Thyroid gland (tissue), 4 donors: Measurements from ENCODE around the gene ITIH1.

Source experiments
- POLR2A ChIP-seq, 2 donors: fragments of 450-650 bp; IDR thresholded peaks; one replicate each; pipeline ENCODE4 v1.6.1; 2017; ENCODE audit warnings: antibody characterized with exemption in 2 of 2, mild to moderate bottlenecking in 2 of 2, moderate library complexity in 1 of 2
- TF ChIP-seq, protein P1 (sequence below), 6 experiments: fragments of 200-600 bp in 3 of 6; fragments of 450-650 bp in 3 of 6; sonication (generic) in 3 of 6; IDR thresholded peaks; one replicate each; pipeline ENCODE4 v1.5.1; 2016 to 2019; ENCODE audit warnings: antibody characterized with exemption in 6 of 6, mild to moderate bottlenecking in 2 of 6, inconsistent platforms in 1 of 6, moderate library complexity in 1 of 6

DNA sequence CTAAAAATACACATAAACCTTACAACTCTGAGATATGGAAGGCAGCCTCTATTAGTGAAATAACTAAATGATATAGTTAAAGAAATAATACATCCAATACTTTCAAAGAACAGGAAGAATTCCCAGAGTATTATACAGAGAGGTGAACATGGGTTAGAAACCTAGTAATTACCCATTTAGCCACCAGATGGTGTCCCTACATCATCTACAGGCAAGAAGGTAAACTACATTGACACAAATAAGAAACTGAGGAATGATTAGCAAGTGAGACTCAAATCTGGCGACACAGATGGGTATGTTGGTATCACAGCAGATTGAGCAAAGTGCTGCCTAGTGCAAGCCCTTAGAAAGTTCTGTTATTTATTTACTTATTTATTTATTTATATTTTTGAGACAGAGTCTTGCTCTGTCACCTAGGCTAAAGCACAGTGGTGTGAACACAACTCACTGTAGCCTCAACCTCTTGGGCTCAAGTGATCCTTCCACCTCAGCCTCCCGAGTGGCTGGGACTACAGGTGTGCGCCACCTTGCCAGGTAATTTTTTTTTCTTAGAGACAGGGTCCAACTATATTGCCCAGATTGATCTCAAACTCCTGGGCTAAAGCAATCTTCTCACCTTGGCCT, 34.9 kb upstream of the ITIH1 start:
- no peak for TF ChIP-seq POLR2A (IDR thresholded peaks at IDR 0.05)
- TF ChIP-seq, protein P1, sequence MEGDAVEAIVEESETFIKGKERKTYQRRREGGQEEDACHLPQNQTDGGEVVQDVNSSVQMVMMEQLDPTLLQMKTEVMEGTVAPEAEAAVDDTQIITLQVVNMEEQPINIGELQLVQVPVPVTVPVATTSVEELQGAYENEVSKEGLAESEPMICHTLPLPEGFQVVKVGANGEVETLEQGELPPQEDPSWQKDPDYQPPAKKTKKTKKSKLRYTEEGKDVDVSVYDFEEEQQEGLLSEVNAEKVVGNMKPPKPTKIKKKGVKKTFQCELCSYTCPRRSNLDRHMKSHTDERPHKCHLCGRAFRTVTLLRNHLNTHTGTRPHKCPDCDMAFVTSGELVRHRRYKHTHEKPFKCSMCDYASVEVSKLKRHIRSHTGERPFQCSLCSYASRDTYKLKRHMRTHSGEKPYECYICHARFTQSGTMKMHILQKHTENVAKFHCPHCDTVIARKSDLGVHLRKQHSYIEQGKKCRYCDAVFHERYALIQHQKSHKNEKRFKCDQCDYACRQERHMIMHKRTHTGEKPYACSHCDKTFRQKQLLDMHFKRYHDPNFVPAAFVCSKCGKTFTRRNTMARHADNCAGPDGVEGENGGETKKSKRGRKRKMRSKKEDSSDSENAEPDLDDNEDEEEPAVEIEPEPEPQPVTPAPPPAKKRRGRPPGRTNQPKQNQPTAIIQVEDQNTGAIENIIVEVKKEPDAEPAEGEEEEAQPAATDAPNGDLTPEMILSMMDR (IDR thresholded peaks at IDR 0.05): peak in 4 of 6 experiments; percentile 20 to 46 (median 42)
